K562 (cell line): ENCODE results near the gene DMXL1. TPM values are rescaled to one million over a fixed set of nuclear protein-coding genes. Genes with fewer than 3 reads are reported as not detected.

Source experiments
- ATAC-seq: fragments of 200-7000 bp; cut with Tn5 transposase; 3 replicates; pipeline ENCODE4 v1.9.1; 2020; ENCODE audit warnings: moderate library complexity
- BruUV-seq: library from RNA; stranded (reverse); fragments of 400-500 nt; replicated peaks from 2 replicates; lab custom pipeline; 2021; lab: Mats Ljungman, UMichigan
- CTCF ChIA-PET: fragments of 300-600 bp; formaldehyde crosslinking; extraction: SDS; loops from one replicate; lab custom pipeline; 2021; ENCODE audit warnings: low intra/inter-chr PET ratio; lab: Yijun Ruan, JAX
- POLR2A ChIA-PET: fragments of 300-600, 350-650 bp; sonication (Branson Sonifier 250); formaldehyde crosslinking; extraction: SDS; loops from one replicate; lab custom pipeline; 2021; ENCODE audit warnings: antibody characterized with exemption, inconsistent platforms; lab: Yijun Ruan, JAX
- DNase-seq, 4 experiments: peaks; one replicate each; pipeline versions ENCODE4 v3.0.0 to v3.0.0-alpha.2; 2011 to 2018; ENCODE audit warnings: low spot score in 3 of 4, mixed read lengths in 3 of 4; ENCODE audit errors: extremely low read depth in 1 of 4
- FAIRE-seq: peaks from 2 replicates; lab custom pipeline; 2011; peaks lifted over from hg19 to GRCh38; lab: Jason Lieb, UNC
- H2AFZ ChIP-seq: 2 replicates; pipeline ENCODE4 v1.6.0; 2011; ENCODE audit warnings: low read depth, low read length, control low read depth, inconsistent platforms
- H3K27ac ChIP-seq: fragments of 200-600 bp; 3 replicates; pipeline ENCODE4 v1.8.0; 2011; ENCODE audit warnings: low read depth, mild to moderate bottlenecking, control low read depth, inconsistent platforms, low read length, moderate library complexity, mixed read lengths; ENCODE audit errors: extremely low read depth
- H3K27me3 ChIP-seq, 2 experiments: fragments of 300-600 bp in 1 of 2; 2 replicates in 1 of 2; 3 replicates in 1 of 2; pipeline versions ENCODE4 v1.6.0 to v1.8.0; 2011; ENCODE audit warnings: inconsistent platforms in 2 of 2, low read length in 2 of 2, mild to moderate bottlenecking in 1 of 2, mixed read lengths in 1 of 2, moderate library complexity in 1 of 2; ENCODE audit not compliant: control insufficient read depth in 2 of 2, insufficient read depth in 2 of 2
- H3K36me3 ChIP-seq: fragments of 300-600 bp; 3 replicates; pipeline ENCODE4 v1.8.0; 2011; ENCODE audit warnings: mild to moderate bottlenecking, low read length, inconsistent platforms; ENCODE audit not compliant: control insufficient read depth, insufficient read depth
- H3K4me1 ChIP-seq, 2 experiments: fragments of 200-600 bp in 1 of 2; replicated peaks in 1 of 2; 2 replicates in 1 of 2; 3 replicates in 1 of 2; pipeline versions ENCODE4 v1.5.1 to v1.8.0; 2011; ENCODE audit warnings: inconsistent platforms in 2 of 2, low read length in 2 of 2, mild to moderate bottlenecking in 1 of 2, mixed read lengths in 1 of 2, moderate library complexity in 1 of 2; ENCODE audit not compliant: control insufficient read depth in 2 of 2, insufficient read depth in 2 of 2
- H3K4me2 ChIP-seq: 2 replicates; pipeline ENCODE4 v1.6.1; 2011; ENCODE audit warnings: low read length, control low read depth, inconsistent platforms, mixed read lengths; ENCODE audit not compliant: insufficient read depth
- H3K4me3 ChIP-seq: fragments of 200-600 bp; sonication (generic), shearing (Covaris generic); 2 replicates; pipeline ENCODE4 v1.5.1; 2016; ENCODE audit warnings: control low read depth, inconsistent platforms
- H3K79me2 ChIP-seq: fragments of 200-600 bp; 3 replicates; pipeline ENCODE4 v1.8.0; 2011; ENCODE audit warnings: low read length, inconsistent platforms; ENCODE audit not compliant: control insufficient read depth, insufficient read depth
- H3K9ac ChIP-seq, 2 experiments: 2 replicates each; pipeline versions ENCODE4 v1.6.0 to v1.6.1; 2011; ENCODE audit warnings: low read depth in 2 of 2, low read length in 2 of 2, control low read depth in 1 of 2, inconsistent platforms in 1 of 2, mild to moderate bottlenecking in 1 of 2, mixed read lengths in 1 of 2; ENCODE audit not compliant: insufficient read depth in 1 of 2
- H3K9me1 ChIP-seq: one replicate; pipeline ENCODE4 v1.6.0; 2011; ENCODE audit warnings: inconsistent platforms, mild to moderate bottlenecking, low read length, moderate library complexity; ENCODE audit not compliant: control insufficient read depth, insufficient read depth
- H3K9me3 ChIP-seq: replicated peaks from 2 replicates; pipeline ENCODE4 v1.5.1; 2011; ENCODE audit warnings: low read depth, low read length, inconsistent platforms; ENCODE audit not compliant: control insufficient read depth, insufficient read depth
- H4K20me1 ChIP-seq: replicated peaks from 2 replicates; pipeline ENCODE4 v1.6.1; 2011; ENCODE audit warnings: low read length, inconsistent platforms, mixed read lengths; ENCODE audit not compliant: control insufficient read depth, insufficient read depth
- CBFA2T2 ChIP-seq: fragments of 450-650 bp; conservative IDR thresholded peaks from 2 replicates; pipeline ENCODE4 v1.6.1; 2017; ENCODE audit warnings: mild to moderate bottlenecking
- CREB5 ChIP-seq: fragments of 250-450 bp; sonication (Bioruptor Pico); IDR thresholded peaks from 2 replicates; pipeline ENCODE4 v1.5.0; 2020; ENCODE audit warnings: mild to moderate bottlenecking
- HDAC1 ChIP-seq, 2 experiments: fragments of 450-650 bp; IDR thresholded peaks; 2 replicates each; pipeline ENCODE4 v1.6.1; 2016 to 2017; ENCODE audit warnings: inconsistent platforms in 1 of 2, mild to moderate bottlenecking in 1 of 2, moderate library complexity in 1 of 2
- HNRNPH1 ChIP-seq: fragments of 200-400 bp; formaldehyde crosslinking; optimal IDR thresholded peaks from 2 replicates; pipeline ENCODE3; 2017; ENCODE audit warnings: low read depth, mild to moderate bottlenecking, low read length, moderate library complexity
- ILF3 ChIP-seq: fragments of 450-650 bp; IDR thresholded peaks from 2 replicates; pipeline ENCODE4 v1.6.1; 2018; ENCODE audit warnings: antibody characterized with exemption, mild to moderate bottlenecking, moderate library complexity, borderline replicate concordance
- IRF2 ChIP-seq: sonication (generic); formaldehyde crosslinking; IDR thresholded peaks from 2 replicates; pipeline ENCODE4 v1.8.1; 2022; ENCODE audit warnings: mild to moderate bottlenecking, missing genetic modification reagents
- JUN ChIP-seq, 2 experiments: sonication (generic) in 1 of 2; formaldehyde crosslinking in 1 of 2; IDR thresholded peaks; 2 replicates each; pipeline versions ENCODE4 v1.6.1 to v1.8.0; 2012 to 2022; ENCODE audit warnings: borderline replicate concordance in 2 of 2, mild to moderate bottlenecking in 2 of 2, improper control_type of control experiment in 1 of 2, low read depth in 1 of 2, low read length in 1 of 2, missing genetic modification reagents in 1 of 2
- JUNB ChIP-seq: fragments of 450-650 bp; formaldehyde crosslinking; conservative IDR thresholded peaks from 2 replicates; pipeline ENCODE4 v1.4.0; 2020; ENCODE audit warnings: mild to moderate bottlenecking
- MCM3 ChIP-seq: fragments of 450-650 bp; IDR thresholded peaks from 2 replicates; pipeline ENCODE4 v1.6.1; 2016
- MYNN ChIP-seq, 2 experiments: sonication (generic); formaldehyde crosslinking in 1 of 2; IDR thresholded peaks; 2 replicates each; pipeline versions ENCODE4 v1.5.0 to v1.6.1; 2016 to 2020; ENCODE audit warnings: antibody characterized with exemption in 1 of 2, missing genetic modification reagents in 1 of 2
- NCOA1 ChIP-seq: fragments of 450-650 bp; IDR thresholded peaks from 2 replicates; pipeline ENCODE4 v1.6.1; 2016; ENCODE audit warnings: low read depth
- RNF2 ChIP-seq: sonication (generic); IDR thresholded peaks from 2 replicates; pipeline ENCODE4 v1.6.1; 2016
- SIX5 ChIP-seq, 2 experiments: IDR thresholded peaks; 2 replicates each; pipeline ENCODE4 v1.6.1; 2011; ENCODE audit warnings: low read length in 2 of 2, borderline replicate concordance in 1 of 2, low read depth in 1 of 2, mild to moderate bottlenecking in 1 of 2, moderate library complexity in 1 of 2; ENCODE audit not compliant: insufficient read depth in 1 of 2
- SRSF9 ChIP-seq: fragments of 200-400 bp; formaldehyde crosslinking; IDR thresholded peaks from 2 replicates; pipeline ENCODE4 v1.6.1; 2017; ENCODE audit warnings: low read depth, low read length, borderline replicate concordance
- TAF7 ChIP-seq: fragments of 450-650 bp; IDR thresholded peaks from 2 replicates; pipeline ENCODE4 v1.6.1; 2016; ENCODE audit warnings: missing genetic modification characterization, missing compliant biosample characterization
- USF1 ChIP-seq: sonication (generic); formaldehyde crosslinking; IDR thresholded peaks from 2 replicates; pipeline ENCODE4 v1.9.0; 2022; ENCODE audit warnings: mild to moderate bottlenecking, missing genetic modification reagents
- ZNF121 ChIP-seq: sonication (generic); formaldehyde crosslinking; conservative IDR thresholded peaks from 2 replicates; pipeline ENCODE4 v1.8.0; 2022; ENCODE audit warnings: missing genetic modification reagents
- ZNF146 ChIP-seq: IDR thresholded peaks from one replicate; pipeline ENCODE4 v1.6.1; 2018; ENCODE audit warnings: missing compliant biosample characterization; ENCODE audit not compliant: unreplicated experiment
- ZNF324 ChIP-seq: fragments of 250-450 bp; sonication (Bioruptor Pico); IDR thresholded peaks from 2 replicates; pipeline ENCODE4 v1.4.0; 2020; ENCODE audit warnings: mild to moderate bottlenecking
- ZNF644 ChIP-seq: fragments of 200-800 bp; sonication (Bioruptor generic); IDR thresholded peaks from 2 replicates; pipeline ENCODE4 v1.6.1; 2016; ENCODE audit warnings: low read depth, missing genetic modification characterization, missing compliant biosample characterization
- whole genome bisulfite sequencing: fragments of 100-300 bp; shearing (Covaris generic); methylation state at CpG from one replicate; pipeline ENCODE4 v1.1.6; 2016; ENCODE audit warnings: low coverage, mixed read lengths; ENCODE audit not compliant: insufficient coverage; ENCODE audit errors: missing lambda C conversion rate; 5-methylcytosine and 5-hydroxymethylcytosine counted together
- in situ Hi-C: fragments of 300-500 bp; cut with MboI; formaldehyde crosslinking; loops from 4 replicates; pipeline ENCODE4 v1.15.0; 2018; ENCODE audit warnings: inconsistent platforms, mixed read lengths
- intact Hi-C: fragments of 100-400 bp; cut with micrococcal nuclease; formaldehyde crosslinking; loops from 2 replicates; pipeline ENCODE4 v1.14.2; 2022
- polyA plus RNA-seq, 8 experiments: library from polyadenylated mRNA; depleted of rRNA in 4 of 8; stranded (reverse) in 5 of 8; unstranded in 3 of 8; fragments of >200 nt; fragmentation: Nextera tagmentation in 2 of 8; fragmentation: Illumina TruSeq in 1 of 8; extraction: Ambion mirVana in 2 of 8; extraction: Trizol in 1 of 8; gene quantifications; 2 replicates each; pipeline versions ENCODE4 v1.2.1 to v1.2.3, GENCODE V29; 2011 to 2014; ENCODE audit warnings: inconsistent platforms in 1 of 8, missing spikeins in 1 of 8
- total RNA-seq, 7 experiments: library from RNA; depleted of rRNA in 6 of 7; stranded (reverse); fragments of >200 nt in 6 of 7; fragmentation: Illumina TruSeq in 2 of 7; extraction: Trizol in 2 of 7; gene quantifications; 2 replicates each; pipeline versions ENCODE4 v1.2.1 to v1.2.3, GENCODE V29; 2011 to 2021; ENCODE audit warnings: low replicate concordance in 1 of 7

The DMXL1 gene
- total and polyA plus RNA-seq, 9 of the 15 experiments (the other 6 are each of a cell fraction or from before 2014, with no cell fraction given): 8.3 to 40.3 (median 30.6) TPM

- no peaks in the 10 kb centered on the region for H3K27me3 ChIP-seq
- DNase-seq: peak; percentile 32 to 74 (median 49)
- peak overlapping the region; percentile 90 for H2AFZ ChIP-seq
- BruUV-seq: TSS peak; percentile 42
- in situ Hi-C loops: no loop called here
- WGBS: 1% methylated on average over 24 of the region's 24 CpGs
- H3K79me2 ChIP-seq: peaks cover 61% of the 10 kb centered on the region
- peak overlapping the region; percentile 94 for H3K4me2 ChIP-seq
- peak overlapping the region; percentile 83 to 97 for H3K9ac ChIP-seq
- H3K9me3 ChIP-seq: 0 out of 2 replicates have a peak, but pooled peaks cover 2% of the 10 kb centered on the region
- H3K27ac ChIP-seq: peak overlapping the region; percentile 71
- H3K4me3 ChIP-seq: peak overlapping the region; percentile 84
- no peaks in the 10 kb centered on the region for H3K9me1 ChIP-seq
- peak; percentile 79 for FAIRE-seq
- no peaks in the 10 kb centered on the region for H4K20me1 ChIP-seq
- CTCF ChIA-PET: no interaction called here
- peaks cover 10% of the 10 kb centered on the region; the same call in 2 of the 3 replicates for H3K36me3 ChIP-seq
- H3K4me1 ChIP-seq: peaks cover 28 to 37% of the 10 kb centered on the region in 2 experiments
- intact Hi-C loops: loop anchor here (2.0 to 10.0 kb wide), 6 partner anchors 53 to 282 kb away; partner anchors contain the start of genes DMXL1 and DTWD2
- peak; percentile 21 for ATAC-seq
- POLR2A ChIA-PET: interaction anchor here (0.6 to 1.5 kb wide), 7 partner anchors 10 to 108 kb away, joined by 3 to 4 read pairs (median 3); no protein-coding TSS in a partner anchor
- no peak for TF ChIP-seq IRF2 (CRISPR knock-in tag)
- no peak for TF ChIP-seq JUNB (CRISPR knock-in tag)
- peak; percentile 63 for TF ChIP-seq CBFA2T2
- TF ChIP-seq MCM3: no peak
- TF ChIP-seq HDAC1 (IDR thresholded peaks at IDR 0.05): peak in 1 of 2 experiments; percentile 83; a peak in 2 of 4 replicates
- no peak; the same call in 1 of the 2 replicates for TF ChIP-seq ZNF644 (tag)
- peak; percentile 82 for TF ChIP-seq ZNF324 (CRISPR knock-in tag)
- no peak for TF ChIP-seq ZNF146 (CRISPR knock-in tag)
- TF ChIP-seq MYNN (IDR thresholded peaks at IDR 0.05): peak; percentile 44; the same call in 1 of the 2 replicates
- TF ChIP-seq MYNN (CRISPR knock-in tag; IDR thresholded peaks at IDR 0.05): no peak
- no peak for TF ChIP-seq USF1 (CRISPR knock-in tag)
- no peak for TF ChIP-seq ILF3
- TF ChIP-seq SRSF9: no peak
- no peak for TF ChIP-seq JUN (IDR thresholded peaks at IDR 0.05; ENCODE audit: borderline replicate concordance, low read depth, low read length)
- TF ChIP-seq JUN (CRISPR knock-in tag; IDR thresholded peaks at IDR 0.05; ENCODE audit: borderline replicate concordance): no peak
- no peak for TF ChIP-seq TAF7 (tag)
- TF ChIP-seq CREB5 (CRISPR knock-in tag): no peak
- no peak for TF ChIP-seq ZNF121 (CRISPR knock-in tag)
- TF ChIP-seq RNF2: no peak
- TF ChIP-seq HNRNPH1: no peak
- TF ChIP-seq SIX5 (IDR thresholded peaks at IDR 0.05; ENCODE audit: borderline replicate concordance in 1 of 2, insufficient read depth in 1 of 2, low read depth in 1 of 2, low read length in 2 of 2): no peak
- 0 out of 2 replicates have a peak, but pooled peaks have one; percentile 22 for TF ChIP-seq NCOA1
These were observed 198.4 kb downstream of the DMXL1 start for GRCh38 chr5:119269061-119269944.
